ENCODE results near the gene ART3.

DNA sequence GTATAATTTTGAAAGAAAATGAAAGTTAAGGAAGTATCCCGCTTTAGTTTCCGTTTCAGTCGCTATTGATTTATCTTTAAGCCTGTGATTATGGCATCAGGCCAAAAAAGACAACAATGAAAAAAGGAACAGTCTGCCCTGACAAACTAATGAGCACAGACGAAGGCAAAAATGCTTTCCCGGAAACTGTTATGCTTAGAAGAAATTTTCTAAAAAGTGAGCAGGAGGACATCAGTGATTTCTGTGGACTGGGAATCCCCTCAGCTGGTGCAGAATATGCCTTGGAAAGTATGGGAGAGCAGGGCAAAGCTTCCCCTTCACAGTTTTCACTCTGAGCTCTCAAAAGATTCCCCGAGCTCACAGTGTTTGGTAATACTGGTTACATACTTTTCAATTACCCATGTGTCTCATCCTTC lies 46.2 kb upstream of the ART3 start:
- no peak for TF ChIP-seq YY1 (IDR thresholded peaks at IDR 0.05; ENCODE audit: low read depth)
- TF ChIP-seq TAF1 (IDR thresholded peaks at IDR 0.05; ENCODE audit: low read depth), result no peak
- TF ChIP-seq RAD21 (IDR thresholded peaks at IDR 0.05; ENCODE audit: low read depth), result no peak
- no peak for TF ChIP-seq CEBPB (IDR thresholded peaks at IDR 0.05)
- TF ChIP-seq, protein P1, sequence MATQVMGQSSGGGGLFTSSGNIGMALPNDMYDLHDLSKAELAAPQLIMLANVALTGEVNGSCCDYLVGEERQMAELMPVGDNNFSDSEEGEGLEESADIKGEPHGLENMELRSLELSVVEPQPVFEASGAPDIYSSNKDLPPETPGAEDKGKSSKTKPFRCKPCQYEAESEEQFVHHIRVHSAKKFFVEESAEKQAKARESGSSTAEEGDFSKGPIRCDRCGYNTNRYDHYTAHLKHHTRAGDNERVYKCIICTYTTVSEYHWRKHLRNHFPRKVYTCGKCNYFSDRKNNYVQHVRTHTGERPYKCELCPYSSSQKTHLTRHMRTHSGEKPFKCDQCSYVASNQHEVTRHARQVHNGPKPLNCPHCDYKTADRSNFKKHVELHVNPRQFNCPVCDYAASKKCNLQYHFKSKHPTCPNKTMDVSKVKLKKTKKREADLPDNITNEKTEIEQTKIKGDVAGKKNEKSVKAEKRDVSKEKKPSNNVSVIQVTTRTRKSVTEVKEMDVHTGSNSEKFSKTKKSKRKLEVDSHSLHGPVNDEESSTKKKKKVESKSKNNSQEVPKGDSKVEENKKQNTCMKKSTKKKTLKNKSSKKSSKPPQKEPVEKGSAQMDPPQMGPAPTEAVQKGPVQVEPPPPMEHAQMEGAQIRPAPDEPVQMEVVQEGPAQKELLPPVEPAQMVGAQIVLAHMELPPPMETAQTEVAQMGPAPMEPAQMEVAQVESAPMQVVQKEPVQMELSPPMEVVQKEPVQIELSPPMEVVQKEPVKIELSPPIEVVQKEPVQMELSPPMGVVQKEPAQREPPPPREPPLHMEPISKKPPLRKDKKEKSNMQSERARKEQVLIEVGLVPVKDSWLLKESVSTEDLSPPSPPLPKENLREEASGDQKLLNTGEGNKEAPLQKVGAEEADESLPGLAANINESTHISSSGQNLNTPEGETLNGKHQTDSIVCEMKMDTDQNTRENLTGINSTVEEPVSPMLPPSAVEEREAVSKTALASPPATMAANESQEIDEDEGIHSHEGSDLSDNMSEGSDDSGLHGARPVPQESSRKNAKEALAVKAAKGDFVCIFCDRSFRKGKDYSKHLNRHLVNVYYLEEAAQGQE (IDR thresholded peaks at IDR 0.05; ENCODE audit: low read depth), result no peak
- no peak for TF ChIP-seq FOXM1 (IDR thresholded peaks at IDR 0.05; ENCODE audit: borderline replicate concordance, low read depth)
